Right hindlimb (tissue), 1 donor: ENCODE results near the gene TMEM250.

Experiments used
- DNase-seq: peaks from one replicate; pipeline ENCODE4 v3.0.0-alpha.2; 2018

TMEM250 gene

DNA sequence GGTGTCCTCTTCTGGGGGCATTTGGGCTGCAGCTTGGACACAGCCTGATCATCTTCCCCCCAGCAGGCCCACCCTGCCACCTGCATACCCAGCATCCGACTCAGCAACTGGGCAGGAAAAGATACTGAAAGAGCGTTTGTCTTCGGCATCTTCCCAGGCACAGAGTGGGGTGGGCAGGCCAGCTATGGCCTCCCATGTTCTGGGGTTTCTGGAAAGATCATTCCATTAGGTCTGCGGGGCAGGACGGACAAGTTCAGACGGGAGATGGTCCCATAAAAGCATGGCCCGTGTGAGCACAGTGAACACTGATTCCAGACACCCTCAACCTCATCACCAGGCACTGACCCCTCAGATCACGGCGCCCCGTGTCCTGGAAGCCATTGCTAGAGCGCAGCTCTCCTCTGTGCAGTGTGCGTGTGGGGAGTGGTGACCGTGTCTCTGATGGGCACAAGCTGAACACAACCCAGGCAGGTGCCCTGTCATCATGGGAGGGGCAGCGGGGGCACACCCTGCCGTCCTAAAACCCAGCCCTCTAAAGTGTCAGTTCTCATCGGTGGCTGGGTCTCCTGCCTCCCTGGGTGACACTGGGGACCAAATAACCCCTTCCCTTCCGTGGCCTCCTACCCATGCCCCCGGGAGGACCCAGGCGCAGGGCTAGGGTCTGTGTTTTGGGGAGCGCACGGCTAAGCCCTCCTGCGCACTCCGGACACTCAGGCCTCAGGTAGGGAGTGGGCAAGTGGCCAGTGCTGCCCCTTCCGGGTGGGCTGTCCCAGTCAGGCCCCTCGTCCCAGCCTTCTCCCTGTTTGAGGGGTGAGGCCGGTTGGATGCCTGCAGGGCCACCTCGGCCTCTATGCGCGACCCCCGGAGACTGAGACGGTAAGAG lies 13.2 kb upstream of the TMEM250 start:
- no peak for DNase-seq

DNA sequence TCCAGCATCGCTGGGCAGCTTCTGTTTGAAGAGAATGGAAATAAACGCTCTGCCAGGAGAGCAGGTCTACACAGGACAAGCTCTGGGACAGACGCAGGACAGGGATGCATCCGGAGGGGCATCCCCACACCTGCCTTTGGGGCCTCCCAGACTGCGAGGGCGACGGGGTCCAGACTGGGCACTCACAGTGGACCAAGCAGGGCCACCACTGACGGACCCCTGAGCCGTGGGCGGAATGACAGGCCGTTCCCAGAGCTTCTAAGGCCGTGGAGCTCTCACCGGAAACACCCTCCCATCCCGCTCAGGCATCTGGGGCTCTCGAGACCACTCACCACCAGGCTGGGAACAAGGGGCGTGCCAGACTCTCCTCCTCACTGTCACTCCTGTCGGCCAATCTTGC lies 10.5 kb upstream of the TMEM250 start:
- no peak for DNase-seq

DNA sequence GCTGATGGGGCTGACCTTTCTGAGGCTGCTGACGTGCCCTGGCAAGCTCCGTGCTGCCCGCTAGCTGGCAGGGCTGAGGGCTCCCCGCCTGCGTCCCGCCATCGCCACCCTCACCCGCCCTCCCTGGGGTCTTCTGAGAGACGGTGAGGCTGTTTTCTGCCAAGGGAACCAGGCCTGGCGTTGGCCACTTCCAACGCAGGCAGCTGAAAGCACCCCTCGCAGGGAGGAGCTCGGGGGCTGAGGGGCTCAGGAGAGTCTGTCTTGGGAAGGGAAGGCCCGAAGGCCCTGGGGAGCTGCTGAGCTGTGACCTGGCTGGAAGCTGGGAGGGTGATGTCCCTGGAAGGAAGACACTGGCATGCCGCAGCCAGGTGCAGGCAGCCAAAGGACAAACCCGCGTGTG lies 9.8 kb upstream of the TMEM250 start:
- no peak for DNase-seq

DNA sequence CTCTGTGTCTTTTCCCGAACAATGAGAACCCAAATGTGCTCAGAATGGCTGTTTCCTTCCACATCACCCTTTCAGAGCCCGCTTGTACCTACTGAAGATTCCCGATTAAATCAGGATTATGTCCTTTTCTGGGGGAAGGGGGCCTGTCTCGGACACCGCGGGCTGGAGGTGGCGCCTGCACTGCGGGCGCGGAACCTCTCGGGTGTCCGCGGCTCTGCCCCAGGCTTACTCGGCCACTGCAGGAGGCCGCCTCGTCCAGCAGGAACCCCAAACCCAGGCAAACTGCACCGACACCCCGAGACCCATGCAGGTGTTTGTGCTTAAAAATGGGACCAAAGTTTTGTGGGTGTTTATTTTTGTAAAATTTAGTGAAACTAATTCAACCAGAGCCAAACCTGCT lies 8.6 kb upstream of the TMEM250 start:
- DNase-seq: no peak

DNA sequence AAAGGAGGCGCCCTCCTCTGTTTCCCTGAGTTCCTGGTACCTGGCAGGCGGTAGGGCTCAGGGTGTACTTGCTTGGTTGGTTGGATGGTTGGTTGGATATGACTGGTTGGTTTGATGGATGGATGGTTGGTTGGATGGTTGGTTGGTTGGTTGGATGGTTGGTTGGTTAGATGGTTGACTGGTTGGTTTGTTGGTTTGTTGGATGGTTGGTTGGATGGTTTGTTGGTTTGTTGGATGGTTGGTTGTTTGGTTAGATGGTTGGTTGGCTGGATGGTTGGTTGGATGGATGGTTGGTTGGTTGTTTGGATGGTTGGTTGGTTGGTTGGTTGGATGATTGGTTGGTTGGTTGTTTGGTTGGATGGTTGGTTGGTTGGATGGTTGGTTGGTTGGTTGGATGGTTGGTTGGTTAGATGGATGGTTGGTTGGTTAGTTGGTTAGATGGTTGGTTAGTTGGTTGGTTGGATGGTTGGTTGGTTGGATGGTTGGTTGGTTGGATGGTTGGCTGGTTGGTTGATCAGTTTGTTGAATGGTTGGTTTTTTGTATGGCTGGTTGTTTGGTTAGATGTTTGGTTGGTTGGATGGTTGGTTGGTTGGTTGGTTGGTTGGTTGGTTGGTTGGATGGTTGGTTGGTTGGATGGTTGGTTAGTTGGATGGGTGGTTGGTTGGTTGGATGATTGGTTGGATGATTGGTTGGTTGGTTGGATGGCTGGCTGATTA lies 6.5 kb upstream of the TMEM250 start:
- DNase-seq: no peak

DNA sequence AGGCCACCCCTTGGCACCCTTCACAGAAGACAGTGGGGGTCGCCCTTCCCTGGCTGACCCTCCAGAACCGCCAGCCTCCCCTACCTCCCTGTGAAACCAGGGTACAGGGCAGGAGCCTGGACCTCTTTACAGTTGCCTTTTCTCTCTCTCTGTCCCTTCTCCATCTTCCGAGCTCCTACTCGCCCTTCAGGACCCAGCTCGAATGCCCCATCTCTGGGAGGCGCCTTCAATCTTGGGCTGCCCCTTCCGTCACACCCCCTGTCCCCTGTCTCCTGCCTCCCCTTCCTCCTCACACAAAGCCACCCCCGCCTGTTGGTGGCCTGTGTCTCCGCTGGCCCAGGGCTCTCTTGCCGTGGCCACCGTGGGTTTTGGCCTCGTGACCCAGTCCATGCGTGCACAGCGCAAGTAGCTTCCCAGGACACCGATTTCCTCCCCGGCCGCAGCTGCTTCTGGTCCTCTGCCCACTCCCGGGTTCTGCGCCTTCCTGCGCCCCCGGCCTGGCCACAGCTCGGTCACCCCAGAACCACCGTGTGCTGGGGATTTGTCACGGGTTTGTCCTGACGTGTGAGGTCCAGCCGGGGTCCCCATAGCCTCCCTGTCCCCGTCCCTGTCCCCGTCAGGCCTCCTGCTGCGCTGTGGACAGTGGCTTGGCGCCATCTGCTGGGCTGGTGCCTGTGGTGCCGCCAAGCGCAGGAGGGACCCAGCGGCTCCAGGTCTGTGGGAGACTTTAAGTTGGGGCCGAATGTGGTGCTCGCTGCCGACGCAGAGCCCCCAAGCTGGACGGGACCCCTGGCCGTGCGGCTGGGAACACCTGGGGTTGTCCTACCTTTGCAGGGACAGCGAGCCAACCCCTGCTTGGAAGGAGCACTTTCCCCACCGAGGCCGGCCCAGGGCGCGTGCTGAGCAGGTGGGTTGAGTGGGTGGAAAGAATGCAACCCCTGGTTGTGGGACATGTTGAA lies 4.0 kb upstream of the TMEM250 start:
- peak; percentile 79 for DNase-seq

DNA sequence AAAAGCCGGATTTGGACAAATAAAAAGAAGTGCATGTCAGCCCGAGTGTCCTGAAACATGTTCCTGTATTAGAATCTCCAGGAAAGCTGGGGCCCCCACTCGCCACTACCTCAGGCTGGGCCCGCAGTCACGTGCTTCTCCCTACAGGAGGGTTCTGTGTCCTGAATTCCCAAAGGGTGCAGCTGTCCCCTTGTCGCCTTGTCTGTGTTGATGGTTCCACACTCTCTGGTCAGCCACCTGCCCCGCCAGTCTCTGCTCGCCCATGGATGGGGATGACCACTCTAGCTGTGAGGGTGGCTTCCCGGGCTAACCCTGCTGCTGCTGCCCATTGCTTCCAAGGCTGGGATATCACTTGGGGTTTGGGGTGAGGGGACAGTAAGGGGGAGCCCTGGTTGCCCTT lies 3.1 kb upstream of the TMEM250 start:
- no peak for DNase-seq

DNA sequence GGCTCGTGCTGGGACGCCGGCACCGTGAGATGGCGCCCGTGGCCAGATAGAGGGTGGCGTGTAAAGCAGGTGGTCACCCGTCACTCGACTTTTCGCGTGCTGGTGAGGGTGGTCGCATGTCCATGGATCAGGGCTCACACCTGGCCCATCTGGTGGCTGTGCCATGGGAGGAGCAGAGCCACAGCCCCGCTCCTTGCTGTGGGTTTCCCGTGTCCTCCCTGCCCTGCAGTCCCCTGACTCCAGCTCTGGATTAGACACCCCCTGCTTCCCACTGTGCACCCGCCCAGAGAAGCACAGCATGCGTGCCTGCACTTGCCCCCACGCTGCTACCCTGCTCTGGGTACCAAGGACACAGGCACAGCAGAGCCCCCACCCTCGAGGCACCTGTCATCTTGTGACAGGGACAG lies 1.8 kb upstream of the TMEM250 start:
- DNase-seq: no peak

DNA sequence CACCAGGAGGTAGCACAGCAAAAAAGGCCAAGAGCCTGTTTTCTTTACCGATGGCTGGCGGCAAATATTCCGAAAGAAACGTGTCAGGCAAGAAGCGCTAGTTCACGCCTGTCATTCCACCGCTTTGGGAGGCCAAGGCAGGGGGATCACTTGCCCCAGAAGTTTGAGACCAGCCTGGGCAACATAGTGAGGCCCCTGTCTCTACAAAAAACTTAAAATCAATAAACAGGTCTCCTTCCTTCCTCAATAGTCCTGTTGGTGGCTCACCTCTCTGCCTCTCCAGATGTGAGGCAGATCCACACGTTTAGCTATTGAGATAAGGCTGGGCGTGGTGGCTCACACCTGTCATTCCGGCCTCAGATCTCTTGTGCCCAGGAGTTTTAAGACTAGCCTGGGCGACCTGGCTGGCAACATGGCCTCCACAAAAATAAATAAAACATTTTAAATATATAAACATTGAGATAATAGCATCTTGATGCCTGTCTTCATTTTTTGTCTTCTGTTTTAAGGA lies 1.3 kb upstream of the TMEM250 start:
- DNase-seq: no peak

- peak; percentile 62 for DNase-seq
Measured at GRCh38 chr9:136119061-136119882, 597 bp upstream of the TMEM250 start.

- no peak for DNase-seq
Measured at GRCh38 chr9:136117916-136118319, 757 bp downstream of the TMEM250 start.

DNA sequence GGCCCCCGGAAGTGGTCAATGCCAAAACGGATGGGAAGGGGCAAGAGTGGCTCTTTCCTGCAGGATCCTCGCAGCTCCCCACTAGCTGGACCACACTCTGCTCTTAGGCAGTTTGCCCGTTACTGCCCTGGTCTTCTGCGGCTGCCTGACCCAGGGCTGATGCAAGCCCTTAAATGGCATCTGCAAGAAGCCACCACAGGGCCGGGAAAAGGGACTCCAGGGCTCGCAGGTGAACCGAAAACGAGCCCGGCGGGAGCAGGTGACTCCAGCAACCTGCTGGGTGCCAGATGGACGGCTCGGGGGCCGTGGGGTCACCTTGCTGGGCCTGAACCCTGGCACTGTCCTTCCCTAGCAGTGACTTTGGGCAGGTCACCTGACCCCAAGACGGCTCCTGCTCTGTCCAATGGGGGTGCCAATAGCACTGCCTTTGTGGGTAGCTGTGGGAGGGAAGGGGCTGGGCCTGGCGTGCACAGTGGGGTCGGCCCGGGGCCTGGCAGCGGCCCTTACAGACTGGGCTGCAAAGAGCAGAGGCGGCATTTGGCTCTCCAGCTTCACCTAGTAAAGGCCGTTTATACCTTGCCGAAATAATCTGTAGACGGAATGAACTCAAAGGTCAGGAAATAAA lies 1.3 kb downstream of the TMEM250 start:
- no peak for DNase-seq

DNA sequence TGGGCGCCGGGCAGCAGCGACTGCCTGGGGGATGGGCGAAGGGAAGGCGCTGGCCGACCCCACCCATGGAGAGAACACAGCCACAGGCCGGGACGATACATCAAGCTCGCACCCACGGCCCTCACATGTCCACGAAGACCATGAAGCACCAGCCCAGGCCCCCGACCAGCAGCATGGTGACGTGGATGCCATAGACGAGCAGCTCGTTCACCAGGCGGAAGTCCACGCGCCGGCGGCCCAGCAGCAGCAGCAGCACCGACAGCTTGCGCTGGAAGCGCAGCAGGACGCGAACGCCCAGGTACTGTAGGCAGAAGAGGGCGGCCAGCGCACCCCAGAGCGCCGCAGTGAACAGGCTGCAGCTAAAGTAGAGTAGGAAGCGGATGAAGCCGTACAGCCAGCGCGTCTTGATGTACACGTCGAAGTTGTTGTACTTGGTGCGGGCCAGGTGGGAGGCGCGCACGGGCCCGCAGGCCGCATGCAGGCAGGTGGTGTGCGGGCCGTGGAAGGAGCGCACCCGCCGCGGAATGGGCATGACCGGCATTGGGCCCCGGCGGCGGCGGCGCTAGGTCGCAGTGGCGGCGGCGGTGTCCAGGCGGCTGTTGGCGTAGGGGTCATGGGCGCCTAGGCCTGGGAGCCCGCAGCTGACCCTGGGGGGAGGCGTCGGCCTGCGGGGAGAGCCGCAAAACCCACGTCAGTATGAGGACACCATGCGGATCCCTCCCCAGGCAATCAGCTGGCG lies 2.1 kb downstream of the TMEM250 start:
- DNase-seq: no peak

DNA sequence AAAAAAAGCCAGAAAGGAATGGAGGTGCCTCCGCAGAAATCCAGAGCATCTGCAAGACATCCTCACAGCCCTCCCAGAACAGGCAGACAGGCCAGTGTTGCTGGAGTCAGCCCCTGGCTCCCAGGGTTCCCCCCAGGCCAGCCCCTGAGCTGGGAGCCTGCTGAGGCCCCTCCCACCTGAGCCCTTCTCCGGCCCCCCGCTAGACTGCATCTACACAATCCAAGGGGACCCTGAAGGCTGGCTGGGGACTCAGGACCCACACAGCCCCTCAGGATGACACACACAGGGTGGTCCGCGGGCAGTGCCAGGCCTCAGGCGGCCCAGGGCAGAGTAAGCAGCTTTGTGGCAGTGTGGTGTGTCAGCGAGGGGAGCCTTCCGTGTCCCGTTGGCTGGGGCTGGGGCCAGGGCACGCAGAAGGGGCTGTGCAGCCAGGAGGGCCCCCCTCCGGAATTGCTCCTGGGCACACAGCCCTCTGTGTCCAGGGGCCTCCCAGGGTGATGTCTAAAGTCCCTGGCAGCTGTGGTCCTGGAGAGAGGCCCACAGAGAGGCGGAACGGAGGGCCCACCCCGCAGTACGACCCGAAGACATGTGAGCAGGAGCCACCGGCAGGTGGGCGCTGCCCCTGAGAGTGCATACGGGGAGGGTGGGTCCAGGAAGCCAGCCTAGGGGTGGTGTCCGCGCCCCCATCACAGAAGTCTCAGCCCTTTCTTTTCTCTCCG lies 2.9 kb downstream of the TMEM250 start:
- peak; percentile 22 for DNase-seq

DNA sequence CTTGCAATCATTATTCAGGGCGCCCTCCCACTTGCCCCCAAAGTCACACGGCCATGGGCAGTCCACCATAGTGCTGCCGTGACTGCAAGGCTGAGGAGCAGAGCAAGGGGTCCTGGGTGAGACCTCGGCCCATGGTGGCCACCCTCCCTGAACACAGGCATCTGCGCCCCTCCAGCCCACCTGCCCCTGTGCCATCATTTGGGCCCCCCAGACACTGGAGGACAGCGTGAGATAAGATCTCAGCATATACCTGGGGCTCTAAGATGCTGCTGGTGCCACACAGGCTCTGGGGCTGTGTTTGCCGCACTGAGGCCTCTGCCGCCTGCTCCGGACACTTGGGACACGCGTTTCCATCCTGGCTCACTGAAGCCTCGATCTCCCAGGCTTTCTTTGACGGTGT lies 3.5 kb downstream of the TMEM250 start:
- no peak for DNase-seq

- no peak for DNase-seq
Measured at GRCh38 chr9:136114610-136115009, 4.1 kb downstream of the TMEM250 start.

- no peak for DNase-seq
Measured at GRCh38 chr9:136112541-136112940, 6.1 kb downstream of the TMEM250 start.

- DNase-seq: no peak
Measured at GRCh38 chr9:136111910-136112309, 6.8 kb downstream of the TMEM250 start.

DNA sequence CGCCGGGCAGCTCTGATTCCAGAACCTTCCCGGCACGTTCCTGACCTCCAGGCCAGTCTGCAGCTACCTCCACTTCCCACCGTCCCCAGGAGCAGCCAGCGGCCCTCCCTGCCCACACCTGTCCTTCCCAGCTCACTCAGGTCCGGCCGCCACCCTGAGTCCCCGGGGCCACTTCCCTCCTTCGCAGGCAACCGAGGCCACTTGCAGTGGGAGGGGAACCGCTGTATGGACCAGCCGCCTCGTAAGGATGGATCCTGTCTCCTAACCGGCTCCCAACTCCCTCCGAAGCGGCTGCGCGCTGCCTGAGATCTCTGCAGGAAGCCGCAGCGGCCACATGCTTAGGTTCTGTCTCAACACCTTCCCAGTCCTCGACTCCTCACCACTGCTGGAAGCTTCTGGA lies 7.5 kb downstream of the TMEM250 start:
- no peak for DNase-seq
